Lower leg skin (tissue), 3 donors: ENCODE data around the gene ZNF492.

ENCODE experiments used
- CTCF ChIP-seq, 3 donors: fragments of 450-650 bp; IDR thresholded peaks; one replicate each; pipeline ENCODE4 v1.5.1; 2016; ENCODE audit warnings: antibody characterized with exemption in 3 of 3, mild to moderate bottlenecking in 3 of 3, moderate library complexity in 2 of 3
- POLR2A ChIP-seq, 2 donors: fragments of 450-650 bp; IDR thresholded peaks; one replicate each; pipeline ENCODE4 v1.6.1; 2016 to 2017; ENCODE audit warnings: antibody characterized with exemption in 2 of 2, mild to moderate bottlenecking in 1 of 2, moderate library complexity in 1 of 2

- no peak for TF ChIP-seq CTCF (IDR thresholded peaks at IDR 0.05)
- no peak for TF ChIP-seq POLR2A (IDR thresholded peaks at IDR 0.05)
These were observed 38.2 kb upstream of the ZNF492 start for GRCh38 chr19:22595918-22596341.
